NCI-H2227 treated with DMSO at 0.1 percent for 48 hours (cell line): ENCODE results near the gene ABAT.
"Not testable (repeated sequence)": the region's sequence is repeated elsewhere in the genome, so short reads cannot be mapped to it uniquely, and the experiment has no call there.

ENCODE experiments used
- DNase-seq: peaks from one replicate; lab custom pipeline; 2025; lab: John Stamatoyannopoulos, UW

The ABAT gene

GRCh38 chr16:8785408-8785807 lies 111.0 kb downstream of the ABAT start:
- DNase-seq: no peak

GRCh38 chr16:8786316-8786715 lies 111.9 kb downstream of the ABAT start:
- not testable (repeated sequence) for DNase-seq

GRCh38 chr16:8788578-8789172 lies 114.3 kb downstream of the ABAT start:
- DNase-seq: no peak

GRCh38 chr16:8795091-8795490 lies 120.7 kb downstream of the ABAT start:
- DNase-seq: peak; percentile 11

GRCh38 chr16:8795818-8796217 lies 121.4 kb downstream of the ABAT start:
- no peak for DNase-seq

GRCh38 chr16:8796469-8797363 lies 122.3 kb downstream of the ABAT start:
- no peak for DNase-seq

- DNase-seq: peak; percentile 97
These were observed 123.2 kb downstream of the ABAT start, which contains the start of the genes PMM2 and TMEM186 for GRCh38 chr16:8797364-8798173. TSS of gene PMM2 (plus strand) at chr16:8797839. CDS start at chr16:8797883, 44 bp downstream. TSS of gene TMEM186 (minus strand) at chr16:8797639. CDS start at chr16:8797614, 25 bp downstream.

DNA sequence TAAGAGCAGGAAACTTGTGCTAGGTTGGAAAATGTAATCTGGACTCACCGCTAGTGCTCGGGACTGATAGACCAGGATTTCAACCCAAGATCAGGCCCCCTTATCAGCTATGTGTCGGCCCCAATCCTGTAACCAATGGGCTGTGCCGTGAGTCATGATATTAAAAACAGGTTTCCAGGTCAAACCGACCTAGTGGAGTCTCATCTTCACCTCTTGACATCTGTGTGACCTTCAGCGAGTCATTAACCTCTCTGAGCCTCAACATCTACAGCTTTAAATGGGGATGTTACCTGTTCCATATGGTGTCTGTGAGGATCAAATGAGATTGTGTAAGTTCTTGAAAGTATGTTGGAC lies 123.7 kb downstream of the ABAT start:
- no peak for DNase-seq

DNA sequence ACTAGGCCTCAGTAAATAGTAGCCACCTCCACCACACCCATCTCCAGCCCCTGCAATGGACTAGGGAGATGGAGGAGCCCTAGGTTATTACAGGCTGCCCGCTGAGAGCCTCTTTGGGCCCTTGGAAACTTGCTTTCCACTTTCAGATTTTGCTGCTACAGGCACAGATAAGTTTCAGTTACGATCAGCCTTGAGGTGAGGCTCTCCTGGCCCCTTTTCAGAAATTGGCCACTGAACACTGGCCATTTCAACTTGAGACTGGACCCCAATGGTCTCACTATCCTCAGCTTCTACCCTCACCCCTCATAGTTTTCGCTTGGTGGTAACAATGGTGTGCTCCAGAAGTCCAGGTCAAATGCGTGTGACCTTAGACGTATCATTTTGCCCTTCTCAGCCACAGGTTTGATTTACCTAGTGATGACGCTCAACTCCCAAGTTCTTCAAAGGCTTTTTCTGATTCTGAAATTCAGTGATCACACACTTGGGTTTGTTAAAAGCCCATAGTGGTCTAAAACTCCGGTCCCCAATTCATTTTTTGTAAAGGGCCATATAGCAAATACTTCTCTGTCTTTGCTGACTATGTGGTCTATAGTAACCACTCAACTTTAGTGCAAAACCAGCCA lies 124.2 kb downstream of the ABAT start:
- DNase-seq: no peak

- no peak for DNase-seq
These were observed 127.3 kb downstream of the ABAT start for GRCh38 chr16:8801701-8802100.

- DNase-seq: not testable (repeated sequence)
These were observed 129.3 kb downstream of the ABAT start for GRCh38 chr16:8803733-8804132.

DNA sequence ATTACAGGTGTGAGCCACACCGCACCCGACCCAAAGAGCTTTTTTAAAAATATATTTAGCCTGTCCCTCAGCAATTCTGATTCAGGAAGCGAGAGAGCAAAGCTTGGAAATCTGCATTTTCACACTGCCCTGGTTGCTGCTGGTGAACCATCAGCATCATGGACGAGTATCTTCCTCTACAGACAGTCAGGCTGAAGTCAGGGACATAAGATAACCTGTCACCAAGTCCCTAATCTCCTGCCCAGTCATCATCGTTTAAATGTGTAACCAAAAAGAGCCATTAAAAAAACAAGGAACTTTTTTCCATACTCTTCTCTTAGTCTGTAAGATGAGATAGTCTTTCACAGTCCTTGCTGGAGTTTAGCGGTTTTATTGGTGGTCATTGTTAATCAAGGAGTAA lies 129.9 kb downstream of the ABAT start:
- DNase-seq: no peak

- DNase-seq: no peak
These were observed 132.0 kb downstream of the ABAT start for GRCh38 chr16:8806272-8806983.

DNA sequence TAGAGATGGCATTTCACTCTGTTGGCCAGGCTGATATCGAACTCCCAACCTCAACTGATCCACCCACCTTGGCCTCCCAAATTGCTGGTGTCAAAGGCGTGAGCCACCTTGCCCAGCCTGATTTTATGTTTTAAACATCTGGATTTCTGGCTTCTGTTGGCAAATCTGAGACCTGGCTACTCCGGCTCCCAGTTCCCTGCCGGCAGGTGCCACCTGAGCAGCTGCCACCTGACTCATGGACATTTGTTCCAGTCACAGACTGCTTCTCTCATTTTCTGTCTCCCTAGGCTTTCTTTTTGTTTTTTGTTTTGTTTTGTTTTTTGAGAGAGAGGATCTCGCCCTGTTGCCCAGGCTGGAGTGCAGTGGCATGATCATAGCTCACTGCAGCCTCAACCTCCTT lies 132.8 kb downstream of the ABAT start:
- DNase-seq: no peak

DNA sequence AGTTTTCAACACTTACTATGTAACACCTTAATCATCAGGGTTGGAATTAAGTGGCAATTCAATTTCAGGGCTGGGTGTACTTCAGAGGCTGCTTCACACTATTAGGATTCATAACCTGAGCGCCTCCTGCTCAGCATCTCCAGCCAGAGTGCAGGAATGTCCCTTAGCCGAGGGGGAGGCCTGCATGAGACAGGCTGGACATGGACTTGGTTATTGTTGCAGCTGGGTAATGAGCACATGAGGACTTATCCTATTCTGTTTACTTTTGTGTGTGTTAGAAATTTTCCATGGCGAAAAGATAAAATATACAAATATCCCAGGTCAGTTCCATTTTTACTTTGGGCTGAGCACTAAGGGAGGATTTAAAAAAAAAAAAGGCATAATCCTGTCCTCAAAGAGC lies 133.6 kb downstream of the ABAT start:
- DNase-seq: no peak

DNA sequence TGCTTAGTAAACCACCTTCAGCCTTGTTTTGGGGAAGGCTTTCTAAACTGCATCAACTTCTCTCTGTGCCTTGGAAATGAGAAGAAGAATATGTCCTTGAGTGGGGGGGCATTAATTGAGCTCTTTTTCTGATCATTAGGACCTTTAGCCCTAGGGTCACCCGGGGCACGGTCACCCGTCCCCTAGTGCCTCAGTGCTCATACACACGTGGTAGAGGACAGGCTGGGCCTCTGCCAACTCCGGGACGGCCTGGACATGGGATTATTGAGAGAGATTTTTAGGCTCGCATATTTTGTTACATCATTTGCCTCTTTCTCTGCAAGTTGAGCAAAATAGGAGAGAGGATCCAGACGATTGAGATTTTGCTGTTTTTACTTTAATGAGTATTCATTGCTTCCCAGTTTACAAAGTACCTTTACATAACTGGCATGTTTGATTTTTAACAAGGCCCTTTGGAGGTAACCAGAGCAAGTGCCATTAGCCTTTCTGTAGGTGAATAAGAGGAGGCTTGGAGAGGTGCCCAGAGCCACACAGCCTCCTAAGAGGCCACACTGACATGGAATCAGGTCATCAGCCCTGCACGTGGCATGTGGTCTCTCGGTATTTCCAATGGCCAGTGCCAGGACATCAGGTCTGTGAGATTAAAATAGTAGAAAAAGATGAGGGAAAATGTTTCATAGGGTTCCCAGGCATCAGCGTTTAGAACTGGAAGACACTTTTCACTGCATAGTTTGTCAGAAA lies 134.4 kb downstream of the ABAT start:
- no peak for DNase-seq

DNA sequence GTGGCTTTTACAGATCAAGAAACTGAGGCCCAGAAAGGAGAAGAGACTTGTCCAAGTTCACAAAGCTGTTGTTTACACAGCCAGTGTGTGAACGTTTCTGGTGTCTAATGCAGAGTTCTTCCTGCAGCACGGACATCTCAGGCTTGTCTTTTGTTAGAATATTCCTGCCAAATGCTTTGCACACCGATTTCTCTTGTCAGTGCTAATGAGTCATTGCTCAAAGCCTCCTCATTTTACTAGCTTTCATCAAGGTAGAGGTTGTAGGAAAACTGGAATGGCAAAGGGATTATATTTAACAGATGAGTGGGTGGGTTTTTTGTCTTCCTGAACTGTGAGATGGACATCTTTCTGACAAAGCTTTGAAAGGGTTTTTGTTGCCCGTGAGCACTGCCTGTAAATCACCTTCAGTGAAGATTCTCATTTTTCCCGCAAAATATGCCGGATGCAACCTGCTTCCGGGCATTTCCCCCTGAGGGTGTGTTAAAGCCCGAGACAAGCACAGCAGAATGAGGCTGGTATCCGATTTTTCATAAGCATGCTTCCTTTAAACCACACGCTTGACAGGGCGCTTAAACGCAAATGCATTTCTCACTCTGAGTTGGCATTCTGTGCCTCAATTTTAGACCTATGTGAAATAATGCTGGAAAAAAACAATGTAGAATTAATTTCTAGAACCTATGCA lies 137.9 kb downstream of the ABAT start:
- DNase-seq: no peak

GRCh38 chr16:8814095-8814806 lies 139.8 kb downstream of the ABAT start:
- DNase-seq: no peak

DNA sequence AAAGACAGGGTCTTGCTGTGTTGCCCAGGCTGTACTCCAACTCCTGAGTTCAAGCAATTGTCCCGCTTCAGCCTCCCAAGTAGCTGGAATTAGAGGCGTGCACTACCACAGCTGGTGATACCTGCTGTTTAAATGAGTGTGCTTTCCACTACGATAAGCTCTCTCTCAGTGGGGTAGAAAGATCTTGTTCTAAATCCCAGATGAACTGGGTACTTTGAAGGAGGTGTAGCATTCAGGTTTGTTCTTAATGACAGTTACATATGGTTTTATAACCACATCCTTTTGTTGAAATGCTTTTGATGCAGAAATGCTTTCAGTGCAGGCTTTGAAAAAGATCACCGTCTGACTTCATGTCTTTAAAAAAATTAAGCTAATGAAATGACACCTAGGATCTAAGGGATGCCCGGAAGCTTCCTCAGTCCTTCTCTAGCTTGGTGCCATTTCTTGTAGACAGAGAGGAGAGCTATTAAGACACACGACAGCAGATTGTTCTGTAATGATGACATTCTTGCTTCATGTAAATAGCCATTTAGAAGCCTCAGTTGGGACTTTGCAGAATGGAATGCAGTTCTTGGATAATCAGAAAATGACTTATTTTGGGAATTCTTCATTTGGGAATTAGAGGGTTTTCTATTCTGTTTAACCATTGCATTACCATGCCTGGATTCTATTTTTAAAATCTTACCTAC lies 142.7 kb downstream of the ABAT start:
- DNase-seq: no peak
